GM11168 (cell line): ENCODE results near the gene NDUFB6.
"Not testable (repeated sequence)": the region's sequence is repeated elsewhere in the genome, so short reads cannot be mapped to it uniquely, and the experiment has no call there.

Source experiments
- in situ Hi-C: fragments of 300-500 bp; cut with MboI; formaldehyde crosslinking; loops from one replicate; pipeline ENCODE4 v1.12.0; 2022; ENCODE audit warnings: low sequenced_read_pairs; ENCODE audit not compliant: unreplicated experiment

NDUFB6 gene

GRCh38 chr9:32573821-32574220 is 862 bp upstream of the NDUFB6 start:
- in situ Hi-C loops = no loop called here

GRCh38 chr9:32571969-32572899 is 725 bp downstream of the NDUFB6 start:
- in situ Hi-C loops = no loop called here

- in situ Hi-C loops = no loop called here
Measured at GRCh38 chr9:32570262-32570661, 2.7 kb downstream of the NDUFB6 start.

- in situ Hi-C loops = no loop called here
Measured at GRCh38 chr9:32566770-32567169, 6.2 kb downstream of the NDUFB6 start.

- in situ Hi-C loops = no loop called here
Measured at GRCh38 chr9:32565967-32566366, 7.0 kb downstream of the NDUFB6 start.

GRCh38 chr9:32558408-32558934 is 14.5 kb downstream of the NDUFB6 start:
- in situ Hi-C loops = no loop called here

GRCh38 chr9:32554591-32554990 is 18.4 kb downstream of the NDUFB6 start:
- in situ Hi-C loops = no loop called here

GRCh38 chr9:32554107-32554506 is 18.9 kb downstream of the NDUFB6 start:
- in situ Hi-C loops = no loop called here

GRCh38 chr9:32552172-32552872 is 20.6 kb downstream of the NDUFB6 start, which contains the start of the genes SMIM27 and TOPORS:
Gene SMIM27 (plus strand): TSS chr9:32552327. CDS start chr9:32552435, 108 bp downstream.
Gene TOPORS (minus strand): TSS chr9:32552586. CDS start chr9:32552436, 150 bp downstream.
- in situ Hi-C loops = no loop called here

- in situ Hi-C loops = no loop called here
Measured at GRCh38 chr9:32551276-32552051, 21.5 kb downstream of the NDUFB6 start.

- in situ Hi-C loops = no loop called here
Measured at GRCh38 chr9:32550562-32551275, 22.2 kb downstream of the NDUFB6 start.

GRCh38 chr9:32550150-32550561 is 22.8 kb downstream of the NDUFB6 start:
- in situ Hi-C loops = no loop called here

- in situ Hi-C loops = not testable (repeated sequence)
Measured at GRCh38 chr9:32548213-32548612, 24.7 kb downstream of the NDUFB6 start.

- in situ Hi-C loops = no loop called here
Measured at GRCh38 chr9:32545884-32546283, 27.1 kb downstream of the NDUFB6 start.

GRCh38 chr9:32543047-32543446 is 29.9 kb downstream of the NDUFB6 start:
- in situ Hi-C loops = no loop called here

- in situ Hi-C loops = no loop called here
Measured at GRCh38 chr9:32533816-32534215, 39.1 kb downstream of the NDUFB6 start.

- in situ Hi-C loops = no loop called here
Measured at GRCh38 chr9:32533336-32533735, 39.6 kb downstream of the NDUFB6 start.

- in situ Hi-C loops = no loop called here
Measured at GRCh38 chr9:32526707-32527048, 46.3 kb downstream of the NDUFB6 start.

- in situ Hi-C loops = no loop called here
Measured at GRCh38 chr9:32526041-32526706, 46.8 kb downstream of the NDUFB6 start, which contains the start of gene RIGI. Gene RIGI (minus strand): TSS chr9:32526196. CDS start chr9:32526166, 30 bp downstream.
